Measurements from ENCODE around the gene ZMYND8. TPM values are rescaled to one million over a fixed set of nuclear protein-coding genes. Genes with fewer than 3 reads are reported as not detected.

ZMYND8 gene
- total RNA-seq, 1 experiment from 2014 or later: 29.0 TPM

GRCh38 chr20:47284373-47284772, 72.1 kb downstream of the ZMYND8 start:
- POLR2A ChIA-PET: interaction anchor here (1.0 kb wide), 1 partner anchor 10 kb away, joined by 3 read pairs; no protein-coding TSS in a partner anchor
- intact Hi-C loops (cut with micrococcal nuclease): no loop called here
- Histone ChIP-seq H3K9ac (ENCODE audit: low read length) (no peak overlapping the region), H3K27me3 (ENCODE audit: insufficient read depth, low read length) (no peaks in the 10 kb centered on the region), H3K27ac (ENCODE audit: low read depth, low read length) (no peak overlapping the region), H4K20me1 (ENCODE audit: insufficient read depth) (no peaks in the 10 kb centered on the region), H3K9me3 (ENCODE audit: control insufficient read depth in 1 of 2, insufficient read depth in 1 of 2, low read depth in 1 of 2, low read length in 2 of 2) (no peaks in the 10 kb centered on the region), H3K4me1 (ENCODE audit: control insufficient read depth in 1 of 2, insufficient read depth in 2 of 2, low read length in 2 of 2) (peaks cover 11 to 12% of the 10 kb centered on the region in 2 experiments), H3K4me3 (replicated peaks in 1 of 2; ENCODE audit: low read depth in 1 of 2, low read length in 2 of 2) (no peak overlapping the region), H3K36me3 (ENCODE audit: control insufficient read depth in 1 of 2, insufficient read depth in 2 of 2, low read length in 2 of 2) (peaks cover 28 to 35% of the 10 kb centered on the region in 2 experiments), H2AFZ (ENCODE audit: low read depth, low read length, poor library complexity, severe bottlenecking) (no peak overlapping the region), H3K9me2 (ENCODE audit: insufficient read depth) (no peaks in the 10 kb centered on the region), H3K79me2 (ENCODE audit: insufficient read depth, low read length) (no peaks in the 10 kb centered on the region), H3K4me2 (ENCODE audit: low read length) (no peak overlapping the region)
- CTCF ChIA-PET: no interaction called here
- no TSS peak for BruUV-seq (replicated peaks)
- DNase-seq (ENCODE audit: low read depth, low spot score) (no peak), ATAC-seq (no peak)
- TF ChIP-seq YY1 (IDR thresholded peaks at IDR 0.05; ENCODE audit: extremely low read depth, insufficient replicate concordance, low read depth, low read length): no peak
- no peak for TF ChIP-seq TCF7L2 (IDR thresholded peaks at IDR 0.05; ENCODE audit: borderline replicate concordance, extremely low read depth, insufficient read depth, insufficient read length)
- TF ChIP-seq EZH2 (IDR thresholded peaks at IDR 0.05): no peak
- TF ChIP-seq ZFX (IDR thresholded peaks at IDR 0.05): no peak
- no peak for TF ChIP-seq ZNF274 (IDR thresholded peaks at IDR 0.05; ENCODE audit: low read depth, low read length)
- no peak for TF ChIP-seq SIN3A (IDR thresholded peaks at IDR 0.05; ENCODE audit: low read depth)
- TF ChIP-seq JUND (IDR thresholded peaks at IDR 0.05): no peak
- no peak for TF ChIP-seq POLR2A (IDR thresholded peaks at IDR 0.05; ENCODE audit: borderline replicate concordance, extremely low read depth, insufficient read depth, insufficient read length)
- no peak for TF ChIP-seq EZH2phosphoT487 (IDR thresholded peaks at IDR 0.05; ENCODE audit: borderline replicate concordance)
- no peak for TF ChIP-seq SRF (IDR thresholded peaks at IDR 0.05; ENCODE audit: low read depth)
- TF ChIP-seq SP1 (IDR thresholded peaks at IDR 0.05; ENCODE audit: low read depth): no peak
- no peak for TF ChIP-seq FOSL1 (IDR thresholded peaks at IDR 0.05; ENCODE audit: low read depth)
- no peak for TF ChIP-seq RAD21 (IDR thresholded peaks at IDR 0.05; ENCODE audit: low read depth)
- TF ChIP-seq CBX3 (IDR thresholded peaks at IDR 0.05; ENCODE audit: low read depth): no peak
- no peak for TF ChIP-seq EGR1 (IDR thresholded peaks at IDR 0.05; ENCODE audit: low read depth)
- TF ChIP-seq ATF3 (IDR thresholded peaks at IDR 0.05): no peak
- TF ChIP-seq ELF1 (IDR thresholded peaks at IDR 0.05; ENCODE audit: borderline replicate concordance, low read depth): no peak
- TF ChIP-seq POLR2AphosphoS5 (IDR thresholded peaks at IDR 0.05; ENCODE audit: low read depth, low read length): no peak
- TF ChIP-seq, protein P1, sequence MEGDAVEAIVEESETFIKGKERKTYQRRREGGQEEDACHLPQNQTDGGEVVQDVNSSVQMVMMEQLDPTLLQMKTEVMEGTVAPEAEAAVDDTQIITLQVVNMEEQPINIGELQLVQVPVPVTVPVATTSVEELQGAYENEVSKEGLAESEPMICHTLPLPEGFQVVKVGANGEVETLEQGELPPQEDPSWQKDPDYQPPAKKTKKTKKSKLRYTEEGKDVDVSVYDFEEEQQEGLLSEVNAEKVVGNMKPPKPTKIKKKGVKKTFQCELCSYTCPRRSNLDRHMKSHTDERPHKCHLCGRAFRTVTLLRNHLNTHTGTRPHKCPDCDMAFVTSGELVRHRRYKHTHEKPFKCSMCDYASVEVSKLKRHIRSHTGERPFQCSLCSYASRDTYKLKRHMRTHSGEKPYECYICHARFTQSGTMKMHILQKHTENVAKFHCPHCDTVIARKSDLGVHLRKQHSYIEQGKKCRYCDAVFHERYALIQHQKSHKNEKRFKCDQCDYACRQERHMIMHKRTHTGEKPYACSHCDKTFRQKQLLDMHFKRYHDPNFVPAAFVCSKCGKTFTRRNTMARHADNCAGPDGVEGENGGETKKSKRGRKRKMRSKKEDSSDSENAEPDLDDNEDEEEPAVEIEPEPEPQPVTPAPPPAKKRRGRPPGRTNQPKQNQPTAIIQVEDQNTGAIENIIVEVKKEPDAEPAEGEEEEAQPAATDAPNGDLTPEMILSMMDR (IDR thresholded peaks at IDR 0.05 in 2 of 3, conservative IDR thresholded peaks at IDR 0.05 in 1 of 3; ENCODE audit: borderline replicate concordance in 1 of 3, insufficient read depth in 1 of 3, low read depth in 2 of 3, low read length in 2 of 3): no peak
- RAD21 ChIA-PET (ENCODE audit: low non-redundant PET in 1 of 2, low total read pairs in 2 of 2, uncharacterized antibody in 2 of 2, unreplicated experiment in 2 of 2): no interaction called here

All from HCT116 (cell line).